HepG2 (cell line): ENCODE data around the gene DEFB121. TPM values are rescaled to one million over a fixed set of nuclear protein-coding genes. Genes with fewer than 3 reads are reported as not detected.
A peak's percentile ranks its signal among the peaks of the same experiment; 100 is the strongest.

ENCODE experiments used
- ATAC-seq: fragments of 200-7000 bp; cut with Tn5 transposase; 3 replicates; pipeline ENCODE4 v1.9.1; 2020; ENCODE audit warnings: mild to moderate bottlenecking, moderate library complexity
- BruUV-seq: library from RNA; stranded (reverse); fragments of 400-500 nt; replicated peaks from 2 replicates; lab custom pipeline; 2021; lab: Mats Ljungman, UMichigan
- CTCF ChIA-PET: fragments of 300-600 bp; formaldehyde crosslinking; extraction: SDS; loops from one replicate; lab custom pipeline; 2021; ENCODE audit warnings: low total read pairs, inconsistent platforms, low intra/inter-chr PET ratio; lab: Yijun Ruan, JAX
- POLR2A ChIA-PET: fragments of 350-600 bp; sonication (Branson Sonifier 250); formaldehyde crosslinking; loops from one replicate; lab custom pipeline; 2020; ENCODE audit warnings: antibody characterized with exemption, inconsistent platforms; lab: Yijun Ruan, JAX
- DNase-seq: peaks from one replicate; pipeline ENCODE4 v3.0.0-alpha.2; 2015; ENCODE audit warnings: low spot score
- FAIRE-seq: peaks from 3 replicates; lab custom pipeline; 2011; peaks lifted over from hg19 to GRCh38; lab: Jason Lieb, UNC
- H2AFZ ChIP-seq: one replicate; pipeline ENCODE4 v1.6.1; 2011; ENCODE audit warnings: low read length, inconsistent platforms
- H3K27ac ChIP-seq: fragments of 300-600 bp; 3 replicates; pipeline ENCODE4 v1.8.0; 2011; ENCODE audit warnings: mixed run types, mild to moderate bottlenecking, mixed read lengths, low read length, inconsistent platforms; ENCODE audit not compliant: insufficient read depth; ENCODE audit errors: extremely low read length
- H3K27me3 ChIP-seq, 2 experiments: fragments of 200-600 bp in 1 of 2; 2 replicates in 1 of 2; 3 replicates in 1 of 2; pipeline versions ENCODE4 v1.6.0 to v1.8.0; 2011; ENCODE audit warnings: low read length in 2 of 2, mild to moderate bottlenecking in 2 of 2, moderate library complexity in 2 of 2, inconsistent platforms in 1 of 2; ENCODE audit not compliant: insufficient read depth in 2 of 2, control insufficient read depth in 1 of 2
- H3K36me3 ChIP-seq, 2 experiments: fragments of 200-600 bp in 1 of 2; replicated peaks in 1 of 2; 2 replicates in 1 of 2; 3 replicates in 1 of 2; pipeline versions ENCODE4 v1.5.1 to v1.8.0; 2011; ENCODE audit warnings: low read length in 2 of 2, inconsistent platforms in 1 of 2; ENCODE audit not compliant: insufficient read depth in 2 of 2, control insufficient read depth in 1 of 2
- H3K4me1 ChIP-seq: 2 replicates; pipeline ENCODE4 v1.5.1; 2012; ENCODE audit warnings: low read length, inconsistent platforms; ENCODE audit not compliant: insufficient read depth
- H3K4me2 ChIP-seq: 2 replicates; pipeline ENCODE4 v1.6.0; 2011; ENCODE audit warnings: low read depth, low read length, inconsistent platforms
- H3K4me3 ChIP-seq, 3 experiments: fragments of 200-600 bp in 1 of 3; sonication (generic), shearing (Covaris generic) in 1 of 3; replicated peaks in 1 of 3; 2 replicates each; pipeline ENCODE4 v1.5.1; 2011 to 2016; ENCODE audit warnings: low read length in 3 of 3, inconsistent platforms in 2 of 3, low read depth in 2 of 3, mild to moderate bottlenecking in 2 of 3, control low read depth in 1 of 3, mixed read lengths in 1 of 3; ENCODE audit not compliant: insufficient read depth in 1 of 3
- H3K79me2 ChIP-seq: one replicate; pipeline ENCODE4 v1.6.1; 2011; ENCODE audit warnings: low read length, inconsistent platforms; ENCODE audit not compliant: insufficient read depth
- H3K9ac ChIP-seq: 2 replicates; pipeline ENCODE4 v1.6.0; 2011; ENCODE audit warnings: mild to moderate bottlenecking, low read depth, low read length, inconsistent platforms; ENCODE audit not compliant: insufficient read depth
- H3K9me3 ChIP-seq: 2 replicates; pipeline ENCODE4 v1.5.1; 2012; ENCODE audit warnings: mild to moderate bottlenecking, low read length
- H4K20me1 ChIP-seq: 2 replicates; pipeline ENCODE4 v1.6.0; 2011; ENCODE audit warnings: inconsistent platforms, mild to moderate bottlenecking, low read length, moderate library complexity; ENCODE audit not compliant: insufficient read depth
- CTCF ChIP-seq: sonication (generic); formaldehyde crosslinking; IDR thresholded peaks from 2 replicates; pipeline ENCODE4 v1.5.0; 2020; ENCODE audit warnings: mild to moderate bottlenecking, missing genetic modification reagents, moderate library complexity
- NFKBIZ ChIP-seq: IDR thresholded peaks from 2 replicates; pipeline ENCODE4 v1.6.1; 2018; ENCODE audit warnings: missing genetic modification reagents, missing compliant biosample characterization
- POLR2A ChIP-seq, 2 experiments: IDR thresholded peaks; 2 replicates each; pipeline ENCODE4 v1.6.1; 2011; ENCODE audit warnings: low read depth in 2 of 2, low read length in 2 of 2, mild to moderate bottlenecking in 1 of 2, moderate library complexity in 1 of 2; ENCODE audit not compliant: insufficient read depth in 1 of 2
- RCOR2 ChIP-seq: IDR thresholded peaks from 2 replicates; pipeline ENCODE4 v1.6.1; 2016; ENCODE audit warnings: missing biosample characterization, missing genetic modification reagents
- SMAD9 ChIP-seq: sonication (generic); formaldehyde crosslinking; IDR thresholded peaks from 2 replicates; pipeline ENCODE4 v1.5.1; 2020; ENCODE audit warnings: mild to moderate bottlenecking, missing genetic modification reagents
- SNAPC4 ChIP-seq: sonication (generic); formaldehyde crosslinking; IDR thresholded peaks from 2 replicates; pipeline ENCODE4 v1.4.0; 2020; ENCODE audit warnings: mild to moderate bottlenecking, missing genetic modification reagents
- STAG1 ChIP-seq: sonication (generic); formaldehyde crosslinking; IDR thresholded peaks from 2 replicates; pipeline ENCODE4 v1.4.0; 2020; ENCODE audit warnings: missing genetic modification reagents
- STAT5B ChIP-seq: sonication (generic); formaldehyde crosslinking; IDR thresholded peaks from 2 replicates; pipeline ENCODE4 v1.4.0; 2020; ENCODE audit warnings: missing genetic modification reagents
- TBP ChIP-seq: sonication (generic); formaldehyde crosslinking; IDR thresholded peaks from 2 replicates; pipeline ENCODE4 v1.5.0; 2020; ENCODE audit warnings: missing genetic modification reagents
- XBP1 ChIP-seq: sonication (generic); formaldehyde crosslinking; IDR thresholded peaks from 2 replicates; pipeline ENCODE4 v1.5.0; 2020; ENCODE audit warnings: missing genetic modification reagents
- ZNF503 ChIP-seq: sonication (generic); formaldehyde crosslinking; IDR thresholded peaks from 2 replicates; pipeline ENCODE4 v1.4.0; 2020; ENCODE audit warnings: missing genetic modification reagents
- ZNF557 ChIP-seq: sonication (generic); formaldehyde crosslinking; IDR thresholded peaks from 2 replicates; pipeline ENCODE4 v1.4.0; 2020; ENCODE audit warnings: missing genetic modification reagents
- ZNF577 ChIP-seq: sonication (generic); formaldehyde crosslinking; IDR thresholded peaks from 2 replicates; pipeline ENCODE4 v1.4.0; 2020; ENCODE audit warnings: mild to moderate bottlenecking, low read depth, missing genetic modification reagents, borderline replicate concordance
- ZNF629 ChIP-seq: sonication (generic); formaldehyde crosslinking; conservative IDR thresholded peaks from 2 replicates; pipeline ENCODE4 v1.5.0; 2020; ENCODE audit warnings: missing genetic modification reagents
- WGBS: methylation state at CpG from one replicate; pipeline ENCODE4 v1.1.6; 2017; ENCODE audit warnings: low lambda C conversion rate; 5-methylcytosine and 5-hydroxymethylcytosine counted together
- in situ Hi-C: cut with HindIII; loops from 2 replicates; pipeline ENCODE4 v1.10.0; 2017; ENCODE audit warnings: low pct_unique_long_range_greater_than_20kb; ENCODE audit not compliant: extremely low pct_ligation_motif_present
- intact Hi-C: fragments of 100-400 bp; cut with micrococcal nuclease; formaldehyde crosslinking; loops from one replicate; pipeline ENCODE4 v1.10.0; 2022; ENCODE audit not compliant: unreplicated experiment
- polyA plus RNA-seq, 8 experiments: library from polyadenylated mRNA; depleted of rRNA in 3 of 8; stranded (reverse) in 7 of 8; unstranded in 1 of 8; fragments of >200 nt; fragmentation: Illumina TruSeq in 4 of 8; extraction: Trizol in 4 of 8; gene quantifications; 2 replicates each; pipeline versions ENCODE4 v1.2.1 to v1.2.3, GENCODE V29; 2011 to 2016; ENCODE audit warnings: low read depth in 4 of 8, missing spikeins in 1 of 8, mixed read lengths in 1 of 8; ENCODE audit not compliant: insufficient read depth in 1 of 8
- total RNA-seq, 5 experiments: library from RNA; depleted of rRNA; stranded (reverse); fragments of >200 nt; fragmentation: Illumina TruSeq; extraction: Trizol; gene quantifications; 2 replicates each; pipeline ENCODE4 v1.2.3, GENCODE V29; 2016; ENCODE audit warnings: low read depth in 1 of 5

DEFB121 gene
- total and polyA plus RNA-seq, 2 of the 13 experiments (the other 11 are each of a cell fraction or from before 2014, with no cell fraction given): not detected

GRCh38 chr20:31406115-31406514 is at the start of gene DEFB121 (continued):
- TF ChIP-seq ZNF503 (no peak), STAT5B (CRISPR knock-in tag) (no peak)

- ChIA-PET CTCF (no interaction called here), POLR2A (no interaction called here)
- Histone ChIP-seq H3K4me1 (peaks cover 8% of the 10 kb centered on the region), H3K79me2 (no peaks in the 10 kb centered on the region), H3K4me3 (no peak overlapping the region), H3K9me3 (no peaks in the 10 kb centered on the region), H2AFZ (no peak overlapping the region), H3K4me2 (no peak overlapping the region), H4K20me1 (no peaks in the 10 kb centered on the region), H3K27me3 (peaks cover 0 to 3% of the 10 kb centered on the region in 2 experiments; a peak in 3 of 5 replicates), H3K36me3 (no peaks in the 10 kb centered on the region), H3K27ac (no peak overlapping the region), H3K9ac (no peak overlapping the region)
- WGBS: 2% methylated on average over 1 of the region's 1 CpG
- FAIRE-seq (no peak), DNase-seq (no peak), ATAC-seq (no peak)
- in situ Hi-C loops (no loop called here), intact Hi-C loops (loop anchor here (1.0 kb wide), 1 partner anchor 41 kb away; no protein-coding TSS in a partner anchor)
- BruUV-seq: no TSS peak
- TF ChIP-seq TBP (CRISPR knock-in tag) (no peak), ZNF557 (CRISPR knock-in tag) (no peak), XBP1 (CRISPR knock-in tag) (no peak), POLR2A (IDR thresholded peaks at IDR 0.05; ENCODE audit: insufficient read depth in 1 of 2, low read depth in 2 of 2, low read length in 2 of 2) (no peak), ZNF577 (CRISPR knock-in tag) (no peak), CTCF (peak; percentile 55), SNAPC4 (CRISPR knock-in tag) (no peak), ZNF629 (CRISPR knock-in tag) (no peak), STAG1 (CRISPR knock-in tag) (peak; percentile 46), SMAD9 (no peak), NFKBIZ (CRISPR knock-in tag) (no peak), RCOR2 (CRISPR knock-in tag) (no peak)
Measured at GRCh38 chr20:31454361-31454760, 48.3 kb upstream of the DEFB121 start.
